Activated CD8-positive, alpha-beta T cell treated with anti-CD3 and anti-CD28 coated beads, Interleukin-2, amount 10 ng/mL, durations not matched to agents 7 days and 5 days (primary cell): ENCODE data around the gene PERM1. TPM values are rescaled to one million over a fixed set of nuclear protein-coding genes. Genes with fewer than 3 reads are reported as not detected.
"Not testable (repeated sequence)": the region's sequence is repeated elsewhere in the genome, so short reads cannot be mapped to it uniquely, and the experiment has no call there.

Experiments used
- ATAC-seq: fragments of 150-1000 bp; cut with Tn5 transposase; one replicate; pipeline ENCODE4 v1.10.0; 2021; ENCODE audit warnings: moderate library complexity
- CTCF ChIA-PET: fragments of 350-600 bp; sonication (Branson Sonifier 250); formaldehyde crosslinking; loops from one replicate; lab custom pipeline; 2021; ENCODE audit warnings: antibody characterized with exemption; lab: Charles Lee
- POLR2A ChIA-PET: fragments of 350-600 bp; sonication (Branson Sonifier 250); formaldehyde crosslinking; loops from one replicate; lab custom pipeline; 2021; ENCODE audit warnings: antibody characterized with exemption; lab: Charles Lee
- DNase-seq: peaks from one replicate; pipeline ENCODE4 v3.0.0-alpha.2; 2020
- H3K27ac Mint-ChIP-seq: one replicate; pipeline ENCODE4 v1.8.0; 2021; ENCODE audit warnings: mild to moderate bottlenecking, mixed read lengths
- H3K27me3 Mint-ChIP-seq: one replicate; pipeline ENCODE4 v1.8.0; 2021; ENCODE audit warnings: low read depth, mixed read lengths
- H3K36me3 Mint-ChIP-seq: one replicate; pipeline ENCODE4 v1.8.0; 2021; ENCODE audit warnings: low read depth, mixed read lengths
- H3K4me1 Mint-ChIP-seq: one replicate; pipeline ENCODE4 v1.8.0; 2021; ENCODE audit warnings: low read depth, mixed read lengths
- H3K4me3 Mint-ChIP-seq: one replicate; pipeline ENCODE4 v1.8.0; 2021; ENCODE audit warnings: mild to moderate bottlenecking, mixed read lengths
- H3K9me3 Mint-ChIP-seq: one replicate; pipeline ENCODE4 v1.8.0; 2022; ENCODE audit warnings: mixed read lengths; ENCODE audit not compliant: insufficient read depth
- total RNA-seq, 2 experiments: library from RNA; stranded (reverse); gene quantifications; one replicate each; pipeline ENCODE4 v1.2.3, GENCODE V29; 2021

Gene PERM1
- total RNA-seq, 2 experiments from 2014 or later = not detected

- Mint-ChIP-seq H3K4me3 (no peak overlapping the region), H3K9me3 (no peaks in the 10 kb centered on the region), H3K27ac (no peak overlapping the region), H3K36me3 (peaks cover 31% of the 10 kb centered on the region), H3K4me1 (peaks cover 15% of the 10 kb centered on the region), H3K27me3 (no peaks in the 10 kb centered on the region)
- ChIA-PET CTCF (no interaction called here), POLR2A (no interaction called here)
- DNase-seq = no peak
- no peak for ATAC-seq
These were observed 25.3 kb downstream of the PERM1 start for GRCh38 chr1:956636-957035.

GRCh38 chr1:955474-955873 is 26.4 kb downstream of the PERM1 start:
- Mint-ChIP-seq H3K9me3 (no peaks in the 10 kb centered on the region), H3K27me3 (no peaks in the 10 kb centered on the region), H3K4me3 (no peak overlapping the region), H3K4me1 (peaks cover 15% of the 10 kb centered on the region), H3K27ac (no peak overlapping the region), H3K36me3 (peaks cover 39% of the 10 kb centered on the region)
- DNase-seq (no peak), ATAC-seq (no peak)
- ChIA-PET POLR2A (no interaction called here), CTCF (no interaction called here)

GRCh38 chr1:954927-955326 is 27.0 kb downstream of the PERM1 start:
- ChIA-PET CTCF (no interaction called here), POLR2A (interaction anchor here (0.6 kb wide), 1 partner anchor 162 kb away, joined by 3 read pairs; no protein-coding TSS in a partner anchor)
- Mint-ChIP-seq H3K9me3 (no peaks in the 10 kb centered on the region), H3K27ac (no peak overlapping the region), H3K36me3 (peaks cover 44% of the 10 kb centered on the region), H3K4me3 (no peak overlapping the region), H3K27me3 (no peaks in the 10 kb centered on the region), H3K4me1 (peaks cover 12% of the 10 kb centered on the region)
- DNase-seq (no peak), ATAC-seq (no peak)

GRCh38 chr1:953524-954320 is 28.2 kb downstream of the PERM1 start:
- no peak for DNase-seq
- Mint-ChIP-seq H3K9me3 (no peaks in the 10 kb centered on the region), H3K4me3 (no peak overlapping the region), H3K27me3 (no peaks in the 10 kb centered on the region), H3K36me3 (peaks cover 52% of the 10 kb centered on the region), H3K4me1 (peaks cover 12% of the 10 kb centered on the region), H3K27ac (no peak overlapping the region)
- ChIA-PET POLR2A (interaction anchor here (0.5 kb wide), 1 partner anchor 472 kb away, joined by 3 read pairs; no protein-coding TSS in a partner anchor), CTCF (no interaction called here)
- no peak for ATAC-seq

GRCh38 chr1:952603-953002 is 29.3 kb downstream of the PERM1 start:
- no peak for ATAC-seq
- H3K4me1 Mint-ChIP-seq = peaks cover 7% of the 10 kb centered on the region
- DNase-seq = no peak
- CTCF ChIA-PET = interaction anchor here (1.1 kb wide), 1 partner anchor 48 kb away, joined by 3 read pairs; no protein-coding TSS in a partner anchor
- H3K4me3 Mint-ChIP-seq = no peak overlapping the region
- H3K27me3 Mint-ChIP-seq = no peaks in the 10 kb centered on the region
- peaks cover 51% of the 10 kb centered on the region for H3K36me3 Mint-ChIP-seq
- H3K27ac Mint-ChIP-seq = no peak overlapping the region
- POLR2A ChIA-PET = no interaction called here
- H3K9me3 Mint-ChIP-seq = no peaks in the 10 kb centered on the region

- no peak overlapping the region for H3K4me3 Mint-ChIP-seq
- no peak for DNase-seq
- peaks cover 52% of the 10 kb centered on the region for H3K36me3 Mint-ChIP-seq
- H3K4me1 Mint-ChIP-seq = peaks cover 3% of the 10 kb centered on the region
- ChIA-PET POLR2A (no interaction called here), CTCF (interaction anchor here (1.1 kb wide), 1 partner anchor 48 kb away, joined by 3 read pairs; no protein-coding TSS in a partner anchor)
- no peaks in the 10 kb centered on the region for H3K27me3 Mint-ChIP-seq
- H3K27ac Mint-ChIP-seq = no peak overlapping the region
- no peaks in the 10 kb centered on the region for H3K9me3 Mint-ChIP-seq
- ATAC-seq = no peak
These were observed 29.7 kb downstream of the PERM1 start for GRCh38 chr1:952201-952600.

- CTCF ChIA-PET = no interaction called here
- Mint-ChIP-seq H3K27me3 (no peaks in the 10 kb centered on the region), H3K27ac (no peak overlapping the region), H3K36me3 (peaks cover 51% of the 10 kb centered on the region), H3K4me1 (no peaks in the 10 kb centered on the region), H3K9me3 (no peaks in the 10 kb centered on the region), H3K4me3 (no peak overlapping the region)
- DNase-seq (no peak), ATAC-seq (no peak)
- POLR2A ChIA-PET = no interaction called here
These were observed 30.5 kb downstream of the PERM1 start for GRCh38 chr1:951364-951763.

- ChIA-PET CTCF (no interaction called here), POLR2A (no interaction called here)
- Mint-ChIP-seq H3K27ac (no peak overlapping the region), H3K9me3 (no peaks in the 10 kb centered on the region), H3K27me3 (no peaks in the 10 kb centered on the region), H3K4me1 (no peaks in the 10 kb centered on the region), H3K4me3 (no peak overlapping the region), H3K36me3 (peaks cover 50% of the 10 kb centered on the region)
- no peak for DNase-seq
- ATAC-seq = no peak
These were observed 31.0 kb downstream of the PERM1 start for GRCh38 chr1:950881-951280.

GRCh38 chr1:950268-950667 is 31.6 kb downstream of the PERM1 start:
- no peak overlapping the region for H3K27ac Mint-ChIP-seq
- ATAC-seq (no peak), DNase-seq (no peak)
- POLR2A ChIA-PET = no interaction called here
- no peaks in the 10 kb centered on the region for H3K4me1 Mint-ChIP-seq
- CTCF ChIA-PET = no interaction called here
- H3K27me3 Mint-ChIP-seq = no peaks in the 10 kb centered on the region
- no peak overlapping the region for H3K4me3 Mint-ChIP-seq
- no peaks in the 10 kb centered on the region for H3K9me3 Mint-ChIP-seq
- peaks cover 50% of the 10 kb centered on the region for H3K36me3 Mint-ChIP-seq

GRCh38 chr1:947958-948357 is 33.9 kb downstream of the PERM1 start:
- ChIA-PET POLR2A (no interaction called here), CTCF (no interaction called here)
- ATAC-seq (no peak), DNase-seq (no peak)
- Mint-ChIP-seq H3K4me3 (no peak overlapping the region), H3K36me3 (peaks cover 42% of the 10 kb centered on the region), H3K27me3 (peaks cover 2% of the 10 kb centered on the region), H3K9me3 (no peaks in the 10 kb centered on the region), H3K4me1 (no peaks in the 10 kb centered on the region), H3K27ac (no peak overlapping the region)

GRCh38 chr1:946811-947210 is 35.1 kb downstream of the PERM1 start:
- H3K4me3 Mint-ChIP-seq, DNase-seq, CTCF ChIA-PET, H3K4me1 Mint-ChIP-seq, H3K9me3 Mint-ChIP-seq, ATAC-seq, H3K27me3 Mint-ChIP-seq: not testable (repeated sequence)
- POLR2A ChIA-PET = interaction anchor here (0.6 to 1.0 kb wide), 2 partner anchors 12 to 378 kb away, joined by 3 read pairs; partner anchors contain the start of gene NOC2L
- Mint-ChIP-seq H3K27ac (peak overlapping the region; percentile 52), H3K36me3 (peaks cover 39% of the 10 kb centered on the region)

- POLR2A ChIA-PET = interaction anchor here (0.6 to 1.0 kb wide), 2 partner anchors 13 to 379 kb away, joined by 3 read pairs; partner anchors contain the start of gene NOC2L
- no peak overlapping the region for H3K4me3 Mint-ChIP-seq
These were observed 36.0 kb downstream of the PERM1 start for GRCh38 chr1:945688-946556.

More at GRCh38 chr1:945688-946556, 36.0 kb downstream of the PERM1 start:
- Mint-ChIP-seq H3K9me3 (no peaks in the 10 kb centered on the region), H3K36me3 (peaks cover 36% of the 10 kb centered on the region), H3K27me3 (peaks cover 9% of the 10 kb centered on the region), H3K27ac (no peak overlapping the region), H3K4me1 (peaks cover 4% of the 10 kb centered on the region)
- CTCF ChIA-PET = no interaction called here
- ATAC-seq (no peak), DNase-seq (no peak)
